A549 (cell line): Measurements from ENCODE around the gene MYO6. TPM values are rescaled to one million over a fixed set of nuclear protein-coding genes. Genes with fewer than 3 reads are reported as not detected.

Experiments used
- ATAC-seq, 2 experiments: fragments of 200-7000 bp in 1 of 2; fragments of >200 bp in 1 of 2; cut with Nextera tagmentation in 1 of 2; cut with Tn5 transposase in 1 of 2; 3 replicates each; pipeline versions ENCODE4 v1.8.0 to v1.9.1; 2018 to 2020; ENCODE audit warnings: mild to moderate bottlenecking in 1 of 2, moderate library complexity in 1 of 2
- CTCF ChIA-PET: fragments of 300-600 bp; sonication (Branson Sonifier 250); formaldehyde crosslinking; extraction: SDS; loops from one replicate; lab custom pipeline; 2021; ENCODE audit warnings: antibody characterized with exemption, inconsistent platforms; lab: Yijun Ruan, JAX
- POLR2A ChIA-PET: fragments of 350-600 bp; formaldehyde crosslinking; extraction: SDS; loops from one replicate; lab custom pipeline; 2021; ENCODE audit warnings: antibody characterized with exemption, inconsistent platforms; lab: Yijun Ruan, JAX
- DNase-seq, 2 experiments: peaks; one replicate each; pipeline versions ENCODE4 v3.0.0 to v3.0.0-alpha.2; 2011 to 2016; ENCODE audit warnings: low read depth in 1 of 2, low spot score in 1 of 2
- FAIRE-seq: peaks from 2 replicates; lab custom pipeline; 2011; peaks lifted over from hg19 to GRCh38; lab: Jason Lieb, UNC
- H3K27ac ChIP-seq, 2 experiments: fragments of >200 bp; sonication (Bioruptor Twin); formaldehyde crosslinking; 3 replicates each; pipeline ENCODE4 v1.5.1; 2016 to 2017
- H3K4me1 ChIP-seq: fragments of >200 bp; sonication (Bioruptor Twin); formaldehyde crosslinking; 3 replicates; pipeline ENCODE4 v1.6.1; 2016
- H3K4me2 ChIP-seq: fragments of >200 bp; sonication (Bioruptor Twin); formaldehyde crosslinking; 3 replicates; pipeline ENCODE4 v1.6.1; 2016
- H3K4me3 ChIP-seq: fragments of >200 bp; sonication (Bioruptor Twin); formaldehyde crosslinking; 3 replicates; pipeline ENCODE4 v1.5.1; 2016
- H3K9me3 ChIP-seq: fragments of >200 bp; sonication (Bioruptor Twin); formaldehyde crosslinking; 3 replicates; pipeline ENCODE4 v1.6.1; 2016
- BHLHE40 ChIP-seq: IDR thresholded peaks from 2 replicates; pipeline ENCODE4 v1.6.1; 2012; ENCODE audit warnings: low read depth, low read length, inconsistent platforms
- CEBPB ChIP-seq, 2 experiments: fragments of >200 bp in 1 of 2; sonication (Bioruptor Twin) in 1 of 2; formaldehyde crosslinking in 1 of 2; IDR thresholded peaks; 2 replicates each; pipeline ENCODE4 v1.6.1; 2012 to 2016
- CHD2 ChIP-seq: fragments of 150-350 bp; IDR thresholded peaks from 2 replicates; pipeline ENCODE4 v1.6.1; 2014; ENCODE audit warnings: low read length; ENCODE audit not compliant: partially characterized antibody
- EHF ChIP-seq: fragments of 250-450 bp; sonication (Bioruptor Pico); IDR thresholded peaks from 2 replicates; pipeline ENCODE4 v1.5.0; 2020; ENCODE audit warnings: mild to moderate bottlenecking
- EP300 ChIP-seq, 2 experiments: fragments of >200 bp; sonication (Bioruptor Twin); formaldehyde crosslinking; IDR thresholded peaks; 2 replicates in 1 of 2; 3 replicates in 1 of 2; pipeline ENCODE4 v1.6.1; 2016 to 2017
- FOSB ChIP-seq: fragments of 250-450 bp; sonication (Bioruptor Pico); IDR thresholded peaks from 2 replicates; pipeline ENCODE4 v1.5.0; 2020; ENCODE audit warnings: mild to moderate bottlenecking, moderate library complexity
- FOSL2 ChIP-seq, 2 experiments: fragments of 450-650 bp in 1 of 2; fragments of >200 bp in 1 of 2; sonication (Bioruptor Twin) in 1 of 2; formaldehyde crosslinking; IDR thresholded peaks; 2 replicates each; pipeline versions ENCODE4 v1.5.0 to v1.6.1; 2016 to 2020; ENCODE audit warnings: mild to moderate bottlenecking in 1 of 2, moderate library complexity in 1 of 2
- GATA3 ChIP-seq: IDR thresholded peaks from 2 replicates; pipeline ENCODE4 v1.6.1; 2012; ENCODE audit warnings: borderline replicate concordance
- HEYL ChIP-seq: fragments of 250-450 bp; sonication (Bioruptor Pico); IDR thresholded peaks from 2 replicates; pipeline ENCODE4 v1.8.0; 2021; ENCODE audit warnings: mild to moderate bottlenecking, moderate library complexity
- HOXA7 ChIP-seq: fragments of 250-450 bp; sonication (Bioruptor Pico); IDR thresholded peaks from 2 replicates; pipeline ENCODE4 v1.5.0; 2020; ENCODE audit warnings: mild to moderate bottlenecking, moderate library complexity
- HOXB13 ChIP-seq: fragments of 250-450 bp; sonication (Bioruptor Pico); IDR thresholded peaks from 2 replicates; pipeline ENCODE4 v1.5.0; 2020; ENCODE audit warnings: low read depth, mild to moderate bottlenecking, moderate library complexity
- JUN ChIP-seq, 2 experiments: fragments of >200 bp; sonication (Bioruptor Twin); formaldehyde crosslinking; IDR thresholded peaks; 2 replicates in 1 of 2; 3 replicates in 1 of 2; pipeline ENCODE4 v1.6.1; 2016 to 2017
- KDM5A ChIP-seq: fragments of 200-600 bp; sonication (generic); IDR thresholded peaks from 2 replicates; pipeline ENCODE4 v1.6.1; 2016; ENCODE audit warnings: antibody characterized with exemption, mild to moderate bottlenecking
- MAFK ChIP-seq: fragments of 450-650 bp; IDR thresholded peaks from 2 replicates; pipeline ENCODE4 v1.6.1; 2014; ENCODE audit not compliant: partially characterized antibody
- MAX ChIP-seq: IDR thresholded peaks from 2 replicates; pipeline ENCODE4 v1.6.1; 2012
- MAZ ChIP-seq: fragments of 150-350 bp; IDR thresholded peaks from 2 replicates; pipeline ENCODE4 v1.6.1; 2014; ENCODE audit warnings: antibody characterized with exemption, low read depth, low read length, borderline replicate concordance
- POLR2AphosphoS2 ChIP-seq: conservative IDR thresholded peaks from 2 replicates; pipeline ENCODE4 v1.6.1; 2012; ENCODE audit warnings: low read length, improper control_type of control experiment, inconsistent platforms
- RARB ChIP-seq: fragments of 250-450 bp; sonication (Bioruptor Pico); IDR thresholded peaks from 2 replicates; pipeline ENCODE4 v1.8.0; 2021; ENCODE audit warnings: mild to moderate bottlenecking, moderate library complexity
- RCOR1 ChIP-seq: fragments of 150-350 bp; IDR thresholded peaks from 2 replicates; pipeline ENCODE4 v1.6.1; 2014; ENCODE audit warnings: antibody characterized with exemption, low read length, low read depth
- RFX5 ChIP-seq: fragments of 450-650 bp; IDR thresholded peaks from 2 replicates; pipeline ENCODE4 v1.7.1; 2014; ENCODE audit warnings: antibody characterized with exemption, mild to moderate bottlenecking, moderate library complexity
- RNF2 ChIP-seq: fragments of 200-600 bp; sonication (generic); IDR thresholded peaks from 2 replicates; pipeline ENCODE4 v1.6.1; 2016; ENCODE audit warnings: low read depth, mild to moderate bottlenecking, antibody characterized with exemption, moderate library complexity, borderline replicate concordance
- SREBF2 ChIP-seq: fragments of 450-650 bp; IDR thresholded peaks from 2 replicates; pipeline ENCODE4 v1.6.1; 2014; ENCODE audit warnings: mild to moderate bottlenecking, moderate library complexity
- TFCP2L1 ChIP-seq: fragments of 250-450 bp; sonication (Bioruptor Pico); IDR thresholded peaks from 2 replicates; pipeline ENCODE4 v1.5.0; 2021; ENCODE audit warnings: mild to moderate bottlenecking
- TP53 ChIP-seq: fragments of 250-450 bp; sonication (Bioruptor Pico); IDR thresholded peaks from 2 replicates; pipeline ENCODE4 v1.5.0; 2021; ENCODE audit warnings: mild to moderate bottlenecking, moderate library complexity
- ZC3H11A ChIP-seq: fragments of 450-650 bp; IDR thresholded peaks from 2 replicates; pipeline ENCODE4 v1.6.1; 2014; ENCODE audit warnings: antibody characterized with exemption, mild to moderate bottlenecking
- ZFP36 ChIP-seq: fragments of 450-650 bp; IDR thresholded peaks from 2 replicates; pipeline ENCODE4 v1.6.1; 2014; ENCODE audit warnings: borderline replicate concordance; ENCODE audit not compliant: partially characterized antibody
- ZSCAN20 ChIP-seq: fragments of 250-450 bp; sonication (Bioruptor Pico); IDR thresholded peaks from 2 replicates; pipeline ENCODE4 v1.8.0; 2022; ENCODE audit warnings: mild to moderate bottlenecking, moderate library complexity
- WGBS: methylation state at CpG from one replicate; pipeline ENCODE4 v1.1.6; 2017; ENCODE audit errors: missing lambda C conversion rate; 5-methylcytosine and 5-hydroxymethylcytosine counted together
- polyA plus RNA-seq, 4 experiments: library from polyadenylated mRNA; depleted of rRNA in 3 of 4; stranded (reverse); fragments of >200 nt; fragmentation: RNase III in 1 of 4; extraction: RNeasy Plus Mini Kit Qiagen cat#74134 plus additional on column Dnase treatment in 1 of 4; gene quantifications; 2 replicates in 3 of 4; 3 replicates in 1 of 4; pipeline ENCODE4 v1.2.3, GENCODE V29; 2011 to 2017
- TF ChIP-seq, protein P1 (sequence below): fragments of >200 bp; sonication (Bioruptor Twin); formaldehyde crosslinking; IDR thresholded peaks from 3 replicates; pipeline ENCODE4 v1.5.1; 2016
- TF ChIP-seq, protein P2 (sequence below): fragments of 200-600 bp; sonication (generic); IDR thresholded peaks from 2 replicates; pipeline ENCODE4 v1.6.1; 2016; ENCODE audit warnings: antibody characterized with exemption, mild to moderate bottlenecking, moderate library complexity

MYO6 gene
- polyA plus RNA-seq, 2 of the 4 experiments (the other 2 are of a cell fraction): 10.8 to 17.3 TPM

GRCh38 chr6:75850026-75850833 is 101.2 kb downstream of the MYO6 start:
- CTCF ChIA-PET: interaction anchor here (0.6 to 1.6 kb wide), 3 partner anchors 9 to 1312 kb away, joined by 3 to 4 read pairs (median 3); no protein-coding TSS in a partner anchor
- Histone ChIP-seq H3K4me1 (peaks cover 23% of the 10 kb centered on the region), H3K27ac (peak overlapping the region in 1 of 2 experiments; percentile 8; a peak in 1 of 6 replicates), H3K4me3 (no peak overlapping the region), H3K4me2 (peak overlapping the region; percentile 58), H3K9me3 (no peaks in the 10 kb centered on the region)
- POLR2A ChIA-PET: interaction anchor here (0.6 kb wide), 1 partner anchor 28 kb away, joined by 3 read pairs; no protein-coding TSS in a partner anchor
- DNase-seq (no peak), FAIRE-seq (no peak), ATAC-seq (no peak)
- TF ChIP-seq MAFK (no peak), FOSL2 (IDR thresholded peaks at IDR 0.05) (no peak), FOSL2 (CRISPR knock-in tag; IDR thresholded peaks at IDR 0.05) (no peak), ZSCAN20 (CRISPR knock-in tag) (no peak), HOXB13 (CRISPR knock-in tag) (no peak), MAZ (no peak), CEBPB (IDR thresholded peaks at IDR 0.05) (no peak), EP300 (IDR thresholded peaks at IDR 0.05) (no peak), JUN (IDR thresholded peaks at IDR 0.05) (no peak), EHF (CRISPR knock-in tag) (no peak), POLR2AphosphoS2 (no peak), HEYL (no peak), RCOR1 (no peak), HOXA7 (CRISPR knock-in tag) (no peak), TP53 (CRISPR knock-in tag) (no peak), BHLHE40 (no peak), RARB (CRISPR knock-in tag) (no peak)
- TF ChIP-seq, protein P1, sequence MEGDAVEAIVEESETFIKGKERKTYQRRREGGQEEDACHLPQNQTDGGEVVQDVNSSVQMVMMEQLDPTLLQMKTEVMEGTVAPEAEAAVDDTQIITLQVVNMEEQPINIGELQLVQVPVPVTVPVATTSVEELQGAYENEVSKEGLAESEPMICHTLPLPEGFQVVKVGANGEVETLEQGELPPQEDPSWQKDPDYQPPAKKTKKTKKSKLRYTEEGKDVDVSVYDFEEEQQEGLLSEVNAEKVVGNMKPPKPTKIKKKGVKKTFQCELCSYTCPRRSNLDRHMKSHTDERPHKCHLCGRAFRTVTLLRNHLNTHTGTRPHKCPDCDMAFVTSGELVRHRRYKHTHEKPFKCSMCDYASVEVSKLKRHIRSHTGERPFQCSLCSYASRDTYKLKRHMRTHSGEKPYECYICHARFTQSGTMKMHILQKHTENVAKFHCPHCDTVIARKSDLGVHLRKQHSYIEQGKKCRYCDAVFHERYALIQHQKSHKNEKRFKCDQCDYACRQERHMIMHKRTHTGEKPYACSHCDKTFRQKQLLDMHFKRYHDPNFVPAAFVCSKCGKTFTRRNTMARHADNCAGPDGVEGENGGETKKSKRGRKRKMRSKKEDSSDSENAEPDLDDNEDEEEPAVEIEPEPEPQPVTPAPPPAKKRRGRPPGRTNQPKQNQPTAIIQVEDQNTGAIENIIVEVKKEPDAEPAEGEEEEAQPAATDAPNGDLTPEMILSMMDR: no peak
- 65% methylated on average over 7 of the region's 7 CpGs for WGBS

DNA sequence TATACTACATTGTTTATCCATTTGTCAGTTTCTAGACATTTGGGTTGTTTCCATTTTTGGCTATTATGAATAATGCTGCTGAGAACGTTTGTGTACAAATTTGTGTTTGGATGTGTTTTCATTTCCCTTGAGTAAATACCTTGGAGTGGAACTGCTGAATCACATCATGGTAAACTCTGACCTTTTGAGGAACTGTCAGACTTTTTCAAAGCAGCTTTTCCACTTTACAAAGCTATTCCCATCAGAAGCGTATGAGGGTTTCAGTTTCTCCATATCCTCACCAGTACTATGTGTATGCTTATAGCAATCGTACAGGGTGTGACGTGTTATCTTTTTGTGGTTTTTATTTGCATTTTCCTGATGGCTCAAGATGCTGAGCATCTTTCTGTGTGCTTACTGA is 103.7 kb downstream of the MYO6 start:
- Histone ChIP-seq H3K9me3 (no peaks in the 10 kb centered on the region), H3K4me3 (no peak overlapping the region), H3K27ac (no peak overlapping the region), H3K4me2 (peak overlapping the region; percentile 55), H3K4me1 (peaks cover 23% of the 10 kb centered on the region)
- ChIA-PET CTCF (no interaction called here), POLR2A (no interaction called here)
- FAIRE-seq: no peak
- peak in 1 of 2 experiments; percentile 61 for DNase-seq
- WGBS: 13% methylated on average over 4 of the region's 4 CpGs
- ATAC-seq: peak; percentile 56 to 77; a peak in 4 of 6 replicates
- TF ChIP-seq MAX (no peak), FOSB (CRISPR knock-in tag) (no peak), KDM5A (no peak), SREBF2 (no peak), CHD2 (no peak), ZSCAN20 (CRISPR knock-in tag) (no peak), ZFP36 (no peak), ZC3H11A (no peak), JUN (IDR thresholded peaks at IDR 0.05) (no peak), TFCP2L1 (CRISPR knock-in tag) (no peak), RNF2 (no peak), HOXA7 (CRISPR knock-in tag) (no peak), GATA3 (peak; percentile 32; the same call in 1 of the 2 replicates), FOSL2 (IDR thresholded peaks at IDR 0.05) (no peak), FOSL2 (CRISPR knock-in tag; IDR thresholded peaks at IDR 0.05) (peak; percentile 58; the same call in 1 of the 2 replicates), RFX5 (no peak)
- TF ChIP-seq, protein P2, sequence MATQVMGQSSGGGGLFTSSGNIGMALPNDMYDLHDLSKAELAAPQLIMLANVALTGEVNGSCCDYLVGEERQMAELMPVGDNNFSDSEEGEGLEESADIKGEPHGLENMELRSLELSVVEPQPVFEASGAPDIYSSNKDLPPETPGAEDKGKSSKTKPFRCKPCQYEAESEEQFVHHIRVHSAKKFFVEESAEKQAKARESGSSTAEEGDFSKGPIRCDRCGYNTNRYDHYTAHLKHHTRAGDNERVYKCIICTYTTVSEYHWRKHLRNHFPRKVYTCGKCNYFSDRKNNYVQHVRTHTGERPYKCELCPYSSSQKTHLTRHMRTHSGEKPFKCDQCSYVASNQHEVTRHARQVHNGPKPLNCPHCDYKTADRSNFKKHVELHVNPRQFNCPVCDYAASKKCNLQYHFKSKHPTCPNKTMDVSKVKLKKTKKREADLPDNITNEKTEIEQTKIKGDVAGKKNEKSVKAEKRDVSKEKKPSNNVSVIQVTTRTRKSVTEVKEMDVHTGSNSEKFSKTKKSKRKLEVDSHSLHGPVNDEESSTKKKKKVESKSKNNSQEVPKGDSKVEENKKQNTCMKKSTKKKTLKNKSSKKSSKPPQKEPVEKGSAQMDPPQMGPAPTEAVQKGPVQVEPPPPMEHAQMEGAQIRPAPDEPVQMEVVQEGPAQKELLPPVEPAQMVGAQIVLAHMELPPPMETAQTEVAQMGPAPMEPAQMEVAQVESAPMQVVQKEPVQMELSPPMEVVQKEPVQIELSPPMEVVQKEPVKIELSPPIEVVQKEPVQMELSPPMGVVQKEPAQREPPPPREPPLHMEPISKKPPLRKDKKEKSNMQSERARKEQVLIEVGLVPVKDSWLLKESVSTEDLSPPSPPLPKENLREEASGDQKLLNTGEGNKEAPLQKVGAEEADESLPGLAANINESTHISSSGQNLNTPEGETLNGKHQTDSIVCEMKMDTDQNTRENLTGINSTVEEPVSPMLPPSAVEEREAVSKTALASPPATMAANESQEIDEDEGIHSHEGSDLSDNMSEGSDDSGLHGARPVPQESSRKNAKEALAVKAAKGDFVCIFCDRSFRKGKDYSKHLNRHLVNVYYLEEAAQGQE: no peak
- TF ChIP-seq, protein P1: no peak
